Stimulated activated CD8-positive, alpha-beta memory T cell treated with anti-CD3 and anti-CD28 coated beads, Interleukin-2, amount 100 ng/mL, for 1 hour (primary cell): ENCODE measurements around the gene AKT1.

Experiments
- DNase-seq, 2 donors: peaks; one replicate each; pipeline ENCODE4 v3.0.0-alpha.2; 2020; ENCODE audit warnings: low read depth in 2 of 2

The AKT1 gene

GRCh38 chr14:104799244-104800014, 3.9 kb upstream of the AKT1 start:
- DNase-seq = no peak

GRCh38 chr14:104798300-104799243, 3.0 kb upstream of the AKT1 start:
- no peak for DNase-seq

GRCh38 chr14:104797115-104798044, 1.8 kb upstream of the AKT1 start:
- no peak for DNase-seq

- DNase-seq = no peak
Observed at GRCh38 chr14:104796687-104797081, 1.1 kb upstream of the AKT1 start.

- peak; percentile 34 to 48 for DNase-seq
Observed at GRCh38 chr14:104795781-104796686, 486 bp upstream of the AKT1 start.

- DNase-seq = no peak
Observed at GRCh38 chr14:104794631-104794992, 936 bp downstream of the AKT1 start.

GRCh38 chr14:104794099-104794498, 1.4 kb downstream of the AKT1 start:
- peak in 1 of 2 donors; percentile 20 for DNase-seq

- DNase-seq = no peak
Observed at GRCh38 chr14:104793703-104793959, 1.9 kb downstream of the AKT1 start.

- no peak for DNase-seq
Observed at GRCh38 chr14:104792945-104793702, 2.4 kb downstream of the AKT1 start.

- DNase-seq = no peak
Observed at GRCh38 chr14:104792101-104792884, 3.3 kb downstream of the AKT1 start.

- DNase-seq = no peak
Observed at GRCh38 chr14:104791425-104791824, 4.1 kb downstream of the AKT1 start.

GRCh38 chr14:104789752-104790743, 5.5 kb downstream of the AKT1 start:
- no peak for DNase-seq

GRCh38 chr14:104788873-104789663, 6.5 kb downstream of the AKT1 start:
- no peak for DNase-seq

GRCh38 chr14:104788161-104788818, 7.3 kb downstream of the AKT1 start:
- no peak for DNase-seq

GRCh38 chr14:104787736-104788135, 7.8 kb downstream of the AKT1 start:
- DNase-seq = no peak

- no peak for DNase-seq
Observed at GRCh38 chr14:104786726-104787675, 8.5 kb downstream of the AKT1 start.
